ENCODE measurements around the gene SRSF3.

GRCh38 chr6:36592221-36592655 is 1.9 kb upstream of the SRSF3 start:
- TF ChIP-seq EZH2 (IDR thresholded peaks at IDR 0.05) (no peak), POLR2AphosphoS5 (IDR thresholded peaks at IDR 0.05; ENCODE audit: borderline replicate concordance, low read depth, low read length) (no peak)
